HG03342 (cell line): ENCODE results near the gene NEK10.
"Not testable (repeated sequence)": the region's sequence is repeated elsewhere in the genome, so short reads cannot be mapped to it uniquely, and the experiment has no call there.

Experiments used
- ATAC-seq: cut with Tn5 transposase; IDR thresholded peaks from one replicate; pipeline ENCODE4 v1.9.1; 2021; ENCODE audit warnings: mild to moderate bottlenecking, moderate library complexity; ENCODE audit not compliant: unreplicated experiment

The NEK10 gene

DNA sequence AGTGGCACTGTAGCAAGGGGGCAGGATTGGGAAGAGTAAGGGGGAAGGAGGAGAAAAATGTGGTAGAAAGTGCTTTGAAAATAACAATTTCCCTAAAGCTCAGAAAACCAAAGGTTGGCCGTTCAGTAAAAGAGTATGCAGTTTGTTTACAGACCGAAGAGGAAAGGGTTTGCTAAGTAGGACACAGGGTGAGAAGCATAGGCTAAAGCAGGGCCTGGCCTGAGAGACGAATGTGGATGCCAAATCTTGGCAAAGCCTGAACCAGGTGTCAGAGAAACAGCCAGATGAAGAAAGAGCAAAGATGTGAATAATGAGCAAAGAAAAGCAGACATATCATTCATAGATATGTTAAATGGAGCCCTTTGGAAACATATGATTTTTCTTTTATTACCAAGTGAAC is 17.1 kb downstream of the NEK10 start:
- ATAC-seq, result no peak

DNA sequence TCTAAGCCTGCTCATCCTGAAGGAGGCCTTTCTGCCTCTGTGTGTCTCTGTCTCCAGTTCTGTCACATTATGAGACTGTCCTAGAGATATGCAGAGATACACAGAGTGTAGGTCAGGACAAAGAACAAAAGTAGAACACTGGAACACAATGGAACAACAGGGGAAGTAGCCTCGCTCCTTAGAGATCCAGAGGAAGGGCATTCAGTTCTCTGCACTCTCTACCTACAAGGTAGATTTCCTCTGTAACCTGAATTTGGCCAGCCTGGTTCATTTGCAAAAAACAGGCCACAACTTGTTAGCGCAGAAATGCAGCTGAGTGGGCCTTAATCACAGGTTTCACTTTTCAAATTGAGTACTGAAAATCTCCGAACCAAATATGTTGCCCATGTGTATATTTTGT is 19.4 kb downstream of the NEK10 start:
- no peak for ATAC-seq

DNA sequence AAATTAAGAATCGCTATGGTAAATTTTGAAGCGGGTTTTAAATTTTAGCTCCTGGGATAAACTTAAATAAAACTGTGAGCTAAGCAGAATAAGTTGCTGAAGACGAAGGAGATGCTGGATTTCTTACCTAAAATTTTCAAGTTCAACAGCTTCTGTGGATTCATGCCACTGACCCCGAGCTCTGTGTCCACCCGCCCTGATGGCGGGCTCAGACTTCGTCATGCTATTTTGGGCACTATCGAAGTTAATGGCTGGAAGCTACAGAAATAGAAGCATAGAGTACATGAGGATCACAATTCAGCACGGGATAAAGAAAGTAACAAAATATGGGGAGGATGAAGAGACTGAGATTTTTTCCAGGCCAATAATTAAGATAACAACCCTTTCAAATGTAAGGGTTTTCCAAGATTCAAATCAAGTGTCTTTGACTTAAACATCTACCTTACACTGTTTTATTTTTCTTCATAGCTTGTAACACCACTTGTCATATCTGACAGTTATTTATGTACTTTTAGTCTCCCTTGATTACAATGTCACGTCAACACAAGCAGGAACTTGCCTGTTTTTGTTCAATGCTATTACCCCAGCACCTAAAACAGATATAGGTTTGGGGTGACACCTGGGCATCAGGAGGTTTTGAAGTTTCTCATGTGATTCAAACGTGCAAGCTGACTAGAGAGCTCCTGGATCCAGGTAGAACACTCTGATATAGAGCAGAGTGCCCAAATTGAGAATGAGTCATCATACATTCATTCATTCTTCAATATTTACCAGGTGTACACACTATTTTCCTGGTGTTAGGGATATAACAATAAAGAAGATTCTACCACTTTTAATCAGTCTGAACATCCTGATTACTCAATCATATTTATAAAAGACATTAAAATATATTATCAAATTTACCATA is 23.0 kb downstream of the NEK10 start:
- no peak for ATAC-seq

DNA sequence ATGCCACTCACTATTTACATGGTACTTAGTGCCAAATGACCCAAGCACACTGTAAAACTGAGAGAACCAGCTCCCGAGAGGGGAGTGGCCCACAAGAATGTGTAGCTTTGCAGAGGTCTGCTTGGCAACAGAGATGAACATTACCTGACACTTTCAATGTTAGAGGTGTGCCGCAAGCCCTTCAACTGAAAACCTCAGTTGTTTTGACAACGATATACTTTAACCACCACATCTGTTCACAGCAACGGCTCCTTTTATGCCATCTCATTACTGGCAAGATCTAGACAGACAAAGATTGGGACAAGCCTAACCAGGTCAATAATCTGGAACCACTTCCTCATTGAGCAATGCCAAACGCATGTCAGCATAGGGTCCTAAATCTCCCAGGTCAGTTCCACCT is 23.7 kb downstream of the NEK10 start:
- ATAC-seq, result no peak

DNA sequence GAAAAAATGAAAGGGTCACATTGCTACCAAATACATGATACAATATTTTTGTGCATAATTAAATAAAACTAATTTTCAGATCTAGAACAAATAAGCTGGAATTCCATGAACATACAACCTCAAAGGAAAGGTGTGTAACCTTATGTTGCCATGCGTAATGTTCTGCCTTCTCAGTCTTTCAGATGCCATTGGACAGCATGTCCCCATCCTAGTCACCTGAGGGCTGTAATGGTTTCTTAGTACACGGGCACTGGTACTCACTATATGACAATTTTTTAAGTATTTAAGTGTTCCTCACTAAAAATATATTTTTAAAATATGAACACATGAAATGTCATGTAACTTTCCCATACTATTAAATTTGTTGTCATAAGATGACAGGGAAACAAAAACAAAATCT is 24.1 kb downstream of the NEK10 start:
- ATAC-seq, result no peak

DNA sequence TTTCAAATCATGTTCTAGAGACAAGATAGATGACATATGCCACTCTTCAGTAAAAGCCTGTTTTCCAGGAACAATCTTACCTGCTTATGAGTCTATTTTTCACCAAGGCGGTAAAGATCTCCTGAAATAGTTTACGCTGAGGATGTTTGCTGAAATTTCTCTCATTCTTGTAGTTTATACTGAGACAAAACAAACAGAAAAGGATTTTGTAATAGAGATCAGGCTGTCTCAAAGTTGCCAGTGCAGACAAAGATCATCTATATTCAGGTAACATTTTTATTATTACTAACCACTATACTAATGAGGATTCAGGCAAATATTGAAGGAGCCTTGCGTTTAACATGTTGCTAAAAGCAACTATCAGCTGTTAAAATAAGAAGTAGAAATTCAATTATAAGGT is 25.0 kb downstream of the NEK10 start:
- ATAC-seq, result no peak

DNA sequence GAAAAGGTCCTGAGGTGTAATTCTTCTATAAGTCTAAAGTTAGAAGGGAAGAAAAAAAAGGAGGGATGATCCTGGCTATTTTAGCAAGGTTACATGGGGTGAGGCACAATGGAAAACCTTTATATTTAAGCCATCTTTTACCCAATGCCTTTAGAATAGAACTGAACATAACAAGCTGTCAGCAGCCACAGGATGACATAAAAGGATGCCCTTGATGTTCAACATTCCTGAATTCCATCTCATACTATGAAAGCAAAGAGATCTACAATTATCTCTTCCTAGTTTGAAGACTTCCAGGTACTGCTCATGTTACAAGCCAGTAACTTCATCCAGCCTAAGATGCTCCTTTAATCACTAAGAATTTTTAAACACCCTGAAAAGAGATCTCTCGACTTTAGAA is 26.9 kb downstream of the NEK10 start:
- ATAC-seq, result no peak

DNA sequence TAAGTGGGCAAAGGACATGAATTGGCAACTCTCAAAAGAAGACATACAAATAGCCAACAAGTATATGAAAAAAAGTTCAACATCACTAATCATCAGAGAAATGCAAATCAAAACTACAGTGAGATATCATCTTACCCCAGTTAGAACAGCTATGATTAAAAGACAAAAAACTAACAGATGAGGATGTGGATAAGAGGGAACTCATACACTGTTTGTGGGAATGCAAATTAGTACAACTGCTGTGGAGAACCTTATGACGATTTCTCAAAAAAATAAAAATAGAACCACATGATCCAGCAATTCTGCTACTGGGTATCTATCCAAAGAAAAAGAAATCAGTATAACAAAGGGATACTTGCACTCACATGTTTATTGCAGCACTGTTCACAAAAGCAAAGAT is 28.6 kb downstream of the NEK10 start:
- ATAC-seq, result peak; percentile 84

DNA sequence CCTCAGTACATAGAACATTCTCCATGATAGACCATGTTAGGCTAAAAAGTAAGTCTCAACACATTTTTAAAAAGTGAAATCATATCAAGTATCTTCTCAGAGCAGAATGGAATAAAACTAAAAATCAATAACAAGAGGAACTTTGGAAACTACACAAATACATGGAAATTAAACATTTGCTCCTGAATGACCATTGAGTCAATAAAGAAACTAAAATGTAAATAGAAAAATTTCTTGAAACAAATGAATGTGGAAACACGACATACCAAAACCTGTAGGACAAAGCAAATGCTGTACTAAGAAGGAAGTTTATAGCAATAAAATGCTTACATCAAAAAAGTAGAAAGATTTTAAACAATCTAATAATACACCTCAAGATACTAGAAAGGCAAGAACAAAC is 33.6 kb downstream of the NEK10 start:
- no peak for ATAC-seq

DNA sequence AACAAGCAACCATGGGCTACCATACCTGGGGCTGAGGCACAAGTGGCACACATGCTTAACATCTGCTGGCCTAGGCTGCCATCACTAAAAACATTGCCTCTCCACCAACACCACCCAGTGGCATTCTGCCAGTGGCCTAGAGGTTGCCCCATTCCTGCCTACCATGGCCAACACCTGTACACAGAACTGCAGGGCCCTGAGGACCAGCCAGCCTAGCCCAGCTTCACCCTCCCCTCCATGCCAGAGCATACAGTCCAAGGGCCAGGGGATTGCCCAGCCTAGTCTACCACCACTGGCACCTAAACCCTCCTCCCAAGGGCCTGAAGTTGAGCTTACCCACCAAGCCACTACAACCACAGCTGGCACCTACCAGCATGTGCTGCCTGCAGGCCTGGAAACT is 35.3 kb downstream of the NEK10 start:
- no peak for ATAC-seq

DNA sequence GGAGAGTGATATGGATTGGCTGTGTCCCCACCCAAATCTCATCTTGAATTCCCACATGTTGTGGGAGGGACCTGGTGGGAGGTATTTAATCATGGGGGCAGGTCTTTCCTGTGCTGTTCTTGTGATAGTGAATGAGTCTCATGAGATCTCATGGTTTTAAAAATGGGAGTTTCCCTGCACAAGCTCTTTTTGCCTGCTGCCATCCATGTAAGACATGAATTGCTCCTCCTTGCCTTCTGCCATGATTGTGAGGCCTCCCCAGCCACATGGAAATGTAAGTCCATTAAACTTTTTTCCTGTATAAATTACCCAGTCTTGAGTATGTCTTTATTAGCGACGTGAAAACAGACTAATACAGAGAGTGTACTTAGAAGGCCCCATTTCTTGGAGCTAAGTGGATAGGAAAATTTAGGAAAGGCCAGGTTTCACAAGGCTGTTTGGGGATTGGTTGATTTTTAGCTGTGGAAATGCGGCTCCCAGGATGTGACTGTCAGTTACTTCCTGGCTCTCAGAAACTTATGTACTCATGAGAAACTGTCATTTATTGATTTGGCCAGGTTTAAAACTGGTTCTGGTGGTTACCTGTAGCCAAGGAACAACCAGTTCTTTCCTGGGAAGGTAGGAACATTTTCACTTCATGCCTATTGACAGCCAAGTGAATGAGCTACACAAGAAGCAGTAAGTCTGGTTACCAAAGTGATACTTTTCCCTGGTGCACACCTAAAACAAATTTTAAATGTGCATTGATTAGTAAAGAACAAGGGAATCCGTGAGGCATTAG is 40.0 kb downstream of the NEK10 start:
- not testable (repeated sequence) for ATAC-seq

DNA sequence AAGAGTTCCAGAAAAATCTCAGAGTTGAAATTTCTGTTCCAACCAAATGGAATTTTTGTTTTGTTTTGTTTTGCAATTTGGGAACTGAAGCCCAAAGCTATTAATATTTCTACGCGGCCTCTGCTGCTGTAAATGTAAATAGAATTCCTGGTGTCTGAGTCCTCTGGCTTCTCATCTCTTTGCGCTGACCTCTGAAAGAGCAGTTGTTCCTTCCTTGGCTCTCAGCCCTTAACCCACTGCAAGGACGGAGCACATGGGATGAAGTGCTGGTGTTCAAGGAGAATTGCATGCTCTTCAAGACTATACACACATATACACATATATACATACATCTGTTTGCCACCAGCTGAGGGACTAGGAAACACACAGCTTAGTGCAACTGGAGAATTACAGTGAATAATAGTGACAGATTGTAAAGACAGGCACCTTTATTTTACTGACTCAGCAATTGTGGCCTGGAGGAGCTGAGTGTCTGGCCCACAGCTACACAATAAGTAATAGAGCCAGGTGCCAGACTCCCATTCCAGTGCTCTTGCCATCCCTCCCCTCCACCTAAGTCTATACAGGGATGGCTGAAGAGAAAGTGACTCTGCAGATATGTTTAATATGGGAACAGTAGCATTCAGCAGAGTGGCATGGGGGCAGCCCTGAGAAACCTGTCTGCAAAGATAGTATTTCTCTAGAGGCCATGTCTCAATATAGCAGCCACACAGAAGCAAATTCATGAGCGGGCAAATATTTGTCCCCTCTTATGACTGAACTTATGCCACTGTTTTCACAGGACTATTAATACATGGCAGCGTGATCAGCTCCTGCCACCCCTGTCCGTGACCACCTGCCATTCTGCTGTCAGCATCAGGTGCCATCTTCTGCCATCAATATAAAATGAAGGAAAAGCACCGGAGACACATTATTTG is 42.3 kb downstream of the NEK10 start:
- ATAC-seq, result no peak

DNA sequence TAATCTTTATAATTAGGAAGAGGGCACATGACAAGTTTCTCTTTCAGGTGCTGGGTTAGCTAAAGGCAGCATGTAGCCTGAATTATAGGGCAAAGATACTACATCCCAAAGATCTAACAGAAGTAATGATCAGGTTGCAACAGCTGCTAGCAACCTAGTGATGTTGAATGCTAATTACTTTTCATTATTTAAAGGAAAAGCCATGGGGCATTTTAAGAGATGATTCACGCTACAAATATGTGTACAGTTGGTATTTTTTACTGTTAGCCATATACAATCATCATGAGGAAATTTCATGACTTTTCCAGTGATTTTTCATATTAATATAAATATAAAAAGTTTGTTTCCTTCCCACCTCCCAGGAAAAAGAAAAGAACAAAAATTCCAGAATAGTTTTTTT is 43.0 kb downstream of the NEK10 start:
- no peak for ATAC-seq

DNA sequence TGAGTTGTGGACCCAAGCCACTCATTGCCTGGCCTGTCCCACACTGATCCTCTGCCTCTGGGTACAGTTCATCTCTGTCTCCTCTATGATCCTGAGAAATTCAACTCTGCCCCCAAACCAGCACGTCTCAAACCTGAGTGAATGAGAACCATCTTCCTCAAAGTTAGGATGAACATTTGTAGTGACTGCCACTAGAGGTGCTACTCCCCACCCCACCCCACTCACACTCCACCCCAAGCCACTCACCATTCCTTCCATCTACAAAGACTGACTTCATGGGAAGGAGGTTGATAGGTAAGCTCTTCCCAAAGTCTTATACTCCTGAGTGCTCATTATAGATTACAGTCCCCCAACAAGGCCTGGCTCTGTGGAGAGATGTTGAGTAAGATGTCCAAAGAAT is 43.8 kb downstream of the NEK10 start:
- ATAC-seq, result no peak

DNA sequence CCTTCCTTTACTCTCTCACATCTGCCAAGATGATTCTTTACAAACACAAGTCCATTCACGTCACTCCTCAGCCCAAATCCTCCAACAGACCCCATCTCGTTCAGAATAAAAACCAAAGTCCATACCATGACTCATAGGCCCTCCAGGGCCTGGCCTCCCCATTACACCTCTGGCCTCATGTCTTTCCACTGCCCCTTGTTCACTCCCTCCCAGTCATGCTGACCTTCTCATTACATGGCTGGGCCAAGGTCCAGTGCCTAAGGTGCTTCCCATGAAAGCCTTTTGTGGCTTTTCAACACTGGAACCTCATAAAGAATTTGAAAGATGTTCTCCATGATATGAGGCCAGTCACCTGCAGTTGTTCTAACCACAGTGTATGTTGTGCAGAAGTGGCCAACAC is 44.5 kb downstream of the NEK10 start:
- ATAC-seq, result no peak

DNA sequence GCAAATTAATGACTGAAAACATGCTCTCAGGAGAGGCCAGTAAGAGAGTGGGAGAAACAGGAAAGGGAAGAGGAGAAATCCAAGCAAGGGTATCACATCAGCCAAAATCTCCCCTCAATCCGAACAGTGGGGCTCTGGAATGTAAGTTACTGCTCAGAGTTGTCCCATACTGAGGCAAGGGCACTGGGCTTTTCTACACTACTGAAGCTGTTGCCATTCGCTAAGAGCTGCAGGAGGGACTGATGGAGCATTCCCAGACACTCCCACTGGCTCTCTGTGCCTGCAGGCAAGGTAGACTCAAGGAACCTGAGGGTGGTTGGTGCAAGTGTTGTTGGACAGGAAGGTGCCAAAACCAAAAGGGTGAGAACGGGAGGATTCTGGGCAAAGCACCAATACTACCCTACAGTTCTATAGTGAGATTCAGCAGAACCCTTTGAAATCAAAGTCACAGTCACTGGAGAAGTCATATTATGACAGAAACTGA is 46.1 kb downstream of the NEK10 start:
- ATAC-seq, result no peak

DNA sequence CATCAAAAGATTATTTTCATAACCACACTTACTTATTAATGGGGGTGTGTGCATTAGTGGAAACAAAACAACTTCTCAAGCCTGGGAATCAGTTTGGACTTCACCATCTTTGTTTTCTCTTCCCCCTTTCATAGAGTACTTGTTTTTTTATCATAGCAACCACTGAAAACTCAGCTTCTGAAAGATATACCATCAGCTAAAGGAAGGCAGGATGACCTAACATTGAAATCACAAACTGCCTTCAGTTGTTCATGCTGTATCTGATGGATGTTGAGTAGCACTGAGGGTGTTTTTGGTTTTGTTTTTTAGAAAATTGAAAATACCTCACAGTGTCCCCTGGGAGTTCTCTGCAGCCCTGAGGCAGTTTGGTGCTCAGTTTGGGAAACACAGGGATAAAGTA is 46.5 kb downstream of the NEK10 start:
- no peak for ATAC-seq

DNA sequence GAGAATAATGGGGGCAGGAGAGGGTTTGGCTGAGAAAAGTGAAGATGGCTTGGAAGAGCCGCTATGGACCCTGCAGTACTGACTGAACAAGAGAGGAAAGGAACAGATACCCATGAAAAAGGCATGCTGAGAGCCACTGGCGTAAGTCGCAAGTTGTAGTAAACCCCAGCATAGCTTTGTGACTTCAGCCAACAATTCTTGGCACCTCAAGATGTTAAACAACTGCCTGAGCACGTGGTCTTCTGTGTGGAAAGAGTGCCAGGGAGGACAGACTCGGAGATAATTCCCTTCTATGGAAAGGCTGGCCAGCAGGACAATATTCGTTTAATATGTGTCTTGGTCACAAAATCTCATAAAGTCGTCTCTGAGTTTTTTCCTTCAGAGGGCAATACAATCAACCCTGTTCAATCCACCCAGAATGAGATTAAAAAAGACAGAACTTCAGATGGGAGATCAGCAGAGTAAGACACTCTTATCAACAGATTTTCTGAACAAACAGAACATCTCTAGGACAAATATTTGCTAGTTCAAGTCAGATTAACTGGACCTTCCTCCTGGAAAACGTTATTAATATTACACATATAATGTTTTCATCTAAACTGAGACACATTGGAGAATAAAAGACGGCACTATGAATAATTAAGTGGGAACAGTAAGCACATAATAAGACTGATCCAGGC is 49.2 kb downstream of the NEK10 start:
- ATAC-seq, result no peak

DNA sequence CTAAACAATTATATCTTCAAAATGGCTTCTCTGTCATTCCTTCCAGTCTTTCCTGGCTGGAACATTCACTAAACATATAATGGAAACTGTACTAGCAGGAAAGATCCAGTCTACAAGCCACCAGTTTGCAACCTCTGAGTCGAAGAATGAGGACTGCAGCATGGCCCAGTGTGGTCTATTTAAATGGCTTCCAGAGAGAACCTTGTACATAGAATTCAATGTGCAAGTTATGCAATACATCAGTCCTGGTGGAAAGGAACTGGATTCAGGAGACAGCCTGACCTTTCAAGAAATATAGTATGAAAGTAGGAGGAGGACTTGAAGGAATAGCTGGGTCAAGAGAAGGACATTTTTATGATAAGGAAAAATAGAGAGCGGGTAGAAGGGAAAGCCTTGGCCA is 49.9 kb downstream of the NEK10 start:
- ATAC-seq, result no peak

DNA sequence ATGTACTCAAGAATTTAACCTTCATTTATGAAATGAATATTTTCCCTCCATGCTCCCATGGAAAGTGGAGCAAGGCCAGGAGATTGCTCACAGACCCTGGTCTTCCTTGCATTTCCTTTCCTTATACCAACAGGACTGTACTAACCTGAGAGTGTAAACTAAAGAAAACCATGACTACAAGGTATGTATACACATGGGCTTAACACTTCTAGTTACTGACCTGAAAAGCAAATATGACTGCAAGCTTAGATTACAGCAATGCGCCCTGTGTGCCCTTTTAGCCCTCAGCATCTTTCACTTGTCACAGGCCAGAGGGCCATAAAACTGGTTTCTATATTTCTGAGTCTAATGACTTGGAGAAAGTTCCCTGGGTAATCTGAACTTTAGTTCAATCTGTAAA is 52.1 kb downstream of the NEK10 start:
- ATAC-seq, result no peak

DNA sequence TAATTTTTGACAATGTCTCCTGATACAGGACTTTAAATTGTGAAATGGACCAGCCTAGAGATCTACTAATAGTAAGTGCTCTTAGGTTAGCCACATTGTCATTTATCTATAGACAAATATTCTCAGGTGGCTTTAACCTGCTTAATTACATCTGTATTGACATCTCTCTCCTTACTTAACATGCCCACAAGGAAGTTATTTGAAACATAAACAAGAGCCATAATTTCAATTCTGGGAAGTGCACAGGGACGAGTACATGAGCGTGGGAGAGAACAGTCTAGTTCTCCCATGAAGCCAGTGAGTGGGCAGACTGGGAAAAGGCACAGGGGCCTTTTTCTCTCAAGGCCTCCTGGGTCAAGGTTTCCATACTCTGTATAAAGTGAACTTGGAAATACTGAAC is 54.2 kb downstream of the NEK10 start:
- no peak for ATAC-seq
